ENCODE data around the gene WDR76.

Gene WDR76

DNA sequence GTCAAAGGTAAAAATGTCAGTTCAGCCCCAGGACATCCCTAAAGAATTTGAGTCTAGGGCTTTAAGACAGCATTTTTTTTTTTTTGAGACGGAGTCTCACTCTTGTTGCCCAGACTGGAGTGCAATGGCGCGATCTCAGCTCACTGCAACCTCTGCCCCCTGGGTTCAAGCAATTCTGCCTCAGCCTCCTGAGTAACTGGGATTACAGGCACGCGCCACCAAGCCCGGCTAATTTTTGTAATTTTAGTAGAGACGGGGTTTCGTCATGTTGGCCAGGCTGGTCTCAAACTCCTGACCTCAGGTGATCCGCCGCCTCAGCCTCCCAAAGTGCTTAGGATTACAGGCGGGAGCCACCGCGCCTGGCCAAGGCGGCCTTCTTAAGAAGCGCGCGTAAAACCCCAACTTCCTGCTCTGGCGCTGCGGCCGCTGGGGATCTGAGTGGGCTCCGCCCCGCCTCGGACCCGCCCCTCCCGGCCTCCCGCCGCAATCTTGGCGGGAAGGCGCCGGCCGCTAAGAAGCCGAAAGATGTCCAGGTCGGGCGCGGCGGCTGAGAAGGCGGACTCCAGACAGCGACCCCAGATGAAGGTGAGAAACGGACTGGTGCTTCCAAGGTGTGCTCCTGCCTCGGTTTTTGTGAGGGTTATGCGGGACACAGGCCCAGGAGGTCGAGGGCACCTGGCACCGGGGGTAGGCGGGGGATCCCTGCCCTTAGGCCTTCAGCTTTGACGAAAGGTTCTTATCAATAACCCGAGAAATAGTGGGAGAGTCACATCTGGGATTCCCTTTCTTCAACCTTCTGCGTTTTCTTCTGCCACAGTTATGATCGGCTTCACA lies at the start of gene WDR76:
Gene WDR76, plus strand, starts transcription at position 495 of the 834 bp plus-strand sequence. Its CDS starts 31 bp downstream, at position 526.
- peak within 1 kb of the TSS; percentile 78 for H3K4me3 ChIP-seq (ENCODE audit: low read depth, low read length)
- no peak for TF ChIP-seq CTCF (conservative IDR thresholded peaks at IDR 0.05; ENCODE audit: low read depth, low read length)
- peak; percentile 84 for DNase-seq (ENCODE audit: low read depth)

DNA sequence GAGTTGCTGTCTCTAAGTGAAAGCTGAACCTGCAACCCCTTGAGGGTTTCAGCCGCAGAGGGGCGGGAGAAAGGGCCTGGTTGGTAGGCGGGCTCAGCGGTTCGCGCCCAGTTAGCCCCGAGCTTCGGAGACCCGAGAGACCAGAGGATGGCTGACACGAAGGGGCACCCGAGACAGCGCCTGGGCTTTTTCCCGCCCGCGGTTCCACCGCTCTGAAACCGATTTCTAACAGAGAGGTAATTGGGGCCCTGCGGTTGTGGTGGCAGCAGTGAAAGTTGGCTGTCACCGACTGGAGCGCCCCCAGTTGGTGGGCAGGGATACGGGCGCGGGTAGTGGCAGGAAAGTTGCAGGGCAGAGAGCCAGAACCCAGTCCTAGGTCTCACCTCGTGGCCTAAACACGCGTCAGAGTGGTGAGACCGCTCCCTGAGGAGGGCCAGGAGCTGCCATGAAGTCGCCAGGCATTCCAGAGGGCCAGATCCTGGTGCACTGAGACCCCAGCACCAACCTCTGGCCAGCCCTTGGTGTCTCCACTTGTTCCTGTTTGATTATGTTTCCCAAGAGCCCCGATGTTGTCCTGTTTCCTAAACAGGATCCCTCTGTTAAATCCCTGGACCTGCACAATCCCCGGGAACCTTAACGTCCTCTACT lies 49.4 kb upstream of the WDR76 start:
- peak; percentile 70 for DNase-seq (ENCODE audit: low read depth)
- H3K4me3 ChIP-seq (ENCODE audit: low read depth, low read length), result peak overlapping the region; percentile 66
- peak; percentile 84 for TF ChIP-seq CTCF (conservative IDR thresholded peaks at IDR 0.05; ENCODE audit: low read depth, low read length)

- no peak for TF ChIP-seq CTCF (conservative IDR thresholded peaks at IDR 0.05; ENCODE audit: low read depth, low read length)
- H3K4me3 ChIP-seq (ENCODE audit: low read depth, low read length), result no peak overlapping the region
- no peak for DNase-seq (ENCODE audit: low read depth)
These were observed 47.8 kb upstream of the WDR76 start for GRCh38 chr15:43779016-43779415.

- no peak for DNase-seq (ENCODE audit: low read depth)
- no peak for TF ChIP-seq CTCF (conservative IDR thresholded peaks at IDR 0.05; ENCODE audit: low read depth, low read length)
- no peak overlapping the region for H3K4me3 ChIP-seq (ENCODE audit: low read depth, low read length)
These were observed 37.4 kb upstream of the WDR76 start for GRCh38 chr15:43789409-43789808.

DNA sequence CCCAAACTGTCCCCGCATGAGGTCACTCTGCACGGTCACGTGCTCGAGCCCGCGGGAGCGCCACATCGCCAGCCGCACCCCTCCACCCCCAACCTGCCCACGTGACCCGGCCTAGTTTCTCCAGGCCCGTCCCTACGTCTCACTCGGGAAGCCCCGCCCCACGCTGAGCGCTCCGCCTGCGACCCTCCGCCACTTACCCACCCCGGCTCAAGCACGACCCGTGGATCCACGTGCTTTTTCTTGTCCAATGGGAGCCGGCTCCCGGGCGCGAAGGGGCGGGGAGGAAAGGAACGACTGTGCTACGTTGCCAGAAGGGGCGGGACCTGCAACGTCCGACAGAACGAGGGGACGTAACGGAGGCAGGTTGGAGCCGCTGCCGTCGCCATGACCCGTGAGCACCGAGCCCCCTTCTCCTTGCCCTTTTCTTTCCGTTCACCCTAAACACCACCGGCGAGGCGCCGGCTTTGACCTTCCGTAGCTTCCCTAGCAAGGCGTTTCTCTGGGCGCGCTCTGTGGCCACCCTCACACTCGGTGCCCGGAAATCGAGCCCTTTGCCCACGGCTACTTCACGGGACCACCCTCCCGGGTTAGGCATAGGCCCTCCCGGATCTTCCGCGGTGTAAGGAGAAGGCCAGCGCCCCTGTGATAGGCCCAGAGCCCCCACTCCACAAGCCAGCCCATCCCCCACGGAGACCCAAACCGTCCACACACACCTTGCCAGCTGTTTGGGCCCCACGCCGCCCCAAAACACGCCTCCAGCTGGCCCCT lies 34.6 kb upstream of the WDR76 start, which contains the start of gene SERF2:
Gene SERF2, plus strand, starts transcription at position 328 of the 768 bp plus-strand sequence. Its CDS starts 57 bp downstream, at position 385.
- DNase-seq (ENCODE audit: low read depth), result peak; percentile 100
- H3K4me3 ChIP-seq (ENCODE audit: low read depth, low read length), result peak within 1 kb of the TSS; percentile 99
- no peak for TF ChIP-seq CTCF (conservative IDR thresholded peaks at IDR 0.05; ENCODE audit: low read depth, low read length)

DNA sequence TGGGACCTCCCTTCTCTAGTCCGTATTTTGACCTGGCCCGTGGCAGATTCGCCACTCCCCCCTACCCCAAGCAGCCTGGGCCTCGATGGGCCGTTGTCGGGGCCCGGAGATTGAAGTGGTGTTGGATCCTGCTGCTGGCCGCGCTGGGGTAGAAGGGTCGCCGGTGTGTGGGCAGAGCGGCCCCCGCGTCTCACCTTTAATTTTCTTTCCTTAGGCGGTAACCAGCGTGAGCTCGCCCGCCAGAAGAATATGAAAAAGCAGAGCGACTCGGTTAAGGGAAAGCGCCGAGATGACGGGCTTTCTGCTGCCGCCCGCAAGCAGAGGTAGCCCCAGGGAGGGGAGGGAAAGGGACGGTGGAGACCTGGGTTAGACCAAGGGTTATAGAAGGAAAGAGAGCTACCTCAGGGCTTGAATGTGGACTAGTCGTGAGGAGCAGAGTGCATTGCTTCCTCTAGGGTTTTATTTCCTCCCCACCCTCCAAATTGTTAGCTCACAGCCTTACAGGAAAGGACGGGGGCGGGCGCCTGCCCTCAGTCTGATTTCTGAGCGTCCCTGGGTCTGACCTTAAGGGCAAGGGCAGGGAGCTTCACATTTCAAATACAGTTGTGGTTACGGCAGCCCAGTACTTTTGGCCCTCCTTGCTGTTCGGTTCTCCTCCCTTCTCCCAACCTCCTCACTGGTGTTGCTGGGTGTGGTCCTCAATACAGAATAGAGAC lies 33.9 kb upstream of the WDR76 start:
- TF ChIP-seq CTCF (conservative IDR thresholded peaks at IDR 0.05; ENCODE audit: low read depth, low read length), result peak; percentile 40
- peak overlapping the region; percentile 99 for H3K4me3 ChIP-seq (ENCODE audit: low read depth, low read length)
- peak; percentile 51 for DNase-seq (ENCODE audit: low read depth)

Data from choroid plexus epithelial cell (primary cell).